H1 (cell line): ENCODE data around the gene ASTN2.

ENCODE experiments used
- CTCF ChIP-seq, 3 experiments: IDR thresholded peaks; 1 replicate in 2 of 3; 2 replicates in 1 of 3; pipeline versions ENCODE4 v1.5.1 to v1.6.1; 2011; ENCODE audit warnings: low read length in 3 of 3, mild to moderate bottlenecking in 3 of 3, inconsistent platforms in 2 of 3, low read depth in 1 of 3, moderate library complexity in 1 of 3; ENCODE audit not compliant: insufficient read depth in 1 of 3; ENCODE audit errors: control extremely low read depth in 1 of 3
- JUND ChIP-seq: IDR thresholded peaks from 2 replicates; pipeline ENCODE4 v1.6.1; 2011; ENCODE audit warnings: mild to moderate bottlenecking, improper control_type of control experiment, low read length
- PHF8 ChIP-seq: fragments of 200-600 bp; sonication (generic); conservative IDR thresholded peaks from 2 replicates; pipeline ENCODE4 v1.7.1; 2012; ENCODE audit warnings: low read depth, mild to moderate bottlenecking, inconsistent platforms, low read length, moderate library complexity
- POLR2A ChIP-seq, 2 experiments: IDR thresholded peaks; 1 replicate in 1 of 2; 2 replicates in 1 of 2; pipeline ENCODE4 v1.6.1; 2011; ENCODE audit warnings: low read depth in 2 of 2, low read length in 2 of 2, mild to moderate bottlenecking in 2 of 2; ENCODE audit errors: control extremely low read depth in 1 of 2
- SAP30 ChIP-seq: fragments of 300-600 bp; sonication (generic); IDR thresholded peaks from 2 replicates; pipeline ENCODE4 v1.7.1; 2012; ENCODE audit warnings: low read length, moderate library complexity, mild to moderate bottlenecking, inconsistent platforms; ENCODE audit not compliant: insufficient read depth, insufficient replicate concordance
- SP1 ChIP-seq: IDR thresholded peaks from 2 replicates; pipeline ENCODE4 v1.6.1; 2011; ENCODE audit warnings: low read depth, low read length
- USF2 ChIP-seq: IDR thresholded peaks from 2 replicates; pipeline ENCODE4 v1.6.1; 2011; ENCODE audit warnings: low read length, improper control_type of control experiment
- YY1 ChIP-seq: IDR thresholded peaks from 2 replicates; pipeline ENCODE4 v1.6.1; 2011; ENCODE audit warnings: low read depth, mild to moderate bottlenecking, low read length

- no peak for TF ChIP-seq CTCF (IDR thresholded peaks at IDR 0.05; ENCODE audit: control extremely low read depth in 1 of 3, insufficient read depth in 1 of 3, low read depth in 1 of 3, low read length in 3 of 3)
- no peak for TF ChIP-seq POLR2A (IDR thresholded peaks at IDR 0.05; ENCODE audit: control extremely low read depth in 1 of 2, low read depth in 2 of 2, low read length in 2 of 2)
- TF ChIP-seq SP1, result no peak
- TF ChIP-seq PHF8, result no peak
- no peak for TF ChIP-seq SAP30
- TF ChIP-seq USF2, result no peak
- no peak for TF ChIP-seq JUND
- no peak for TF ChIP-seq YY1
Observed at GRCh38 chr9:116978155-116978554, 436.7 kb downstream of the ASTN2 start.
